ENCODE measurements around the gene NKX2-3.

The NKX2-3 gene

DNA sequence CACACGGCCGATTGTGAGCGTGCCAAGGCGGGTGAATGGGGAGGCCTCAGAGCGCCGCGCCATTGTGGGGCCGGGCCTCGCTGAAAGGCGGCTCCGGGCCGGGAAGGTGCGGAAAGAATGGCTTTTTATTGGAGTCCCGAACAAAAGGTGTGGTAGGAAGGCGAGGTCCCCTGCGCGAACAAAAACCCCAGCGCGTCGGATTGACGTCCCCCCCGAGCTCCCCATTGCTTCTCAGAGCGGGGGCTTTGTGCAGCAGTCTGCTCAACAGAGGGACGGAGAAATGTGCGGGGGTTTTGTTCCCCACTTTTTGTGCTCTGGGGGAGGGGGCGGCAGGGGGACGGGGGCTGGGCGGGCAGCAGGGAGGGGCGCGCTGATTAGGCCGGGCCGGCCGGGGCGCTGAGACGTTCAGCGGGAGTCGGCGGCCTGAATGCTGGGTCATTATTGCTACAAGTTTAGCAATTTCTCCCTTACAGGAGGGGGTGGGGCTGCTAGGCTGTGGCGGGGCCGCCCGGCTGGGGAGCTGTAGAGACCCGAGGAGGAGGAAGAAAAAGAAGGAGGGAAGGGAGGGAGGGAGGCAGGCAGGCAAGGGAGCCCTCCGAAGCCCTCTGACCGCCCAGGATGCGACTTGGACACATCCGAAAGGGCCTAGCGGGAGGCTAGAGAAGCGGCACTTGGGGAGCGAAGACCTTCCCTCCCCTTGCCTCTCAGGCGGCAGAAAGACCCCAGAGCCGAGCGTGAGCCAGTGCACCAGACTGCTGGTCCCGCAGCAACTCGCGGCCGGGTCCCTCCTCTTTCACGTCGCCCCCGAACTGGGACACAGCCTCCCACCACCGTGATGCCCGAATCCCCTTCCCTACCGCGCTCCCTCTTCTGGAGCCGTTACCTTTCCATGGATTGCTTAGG, 4.6 kb downstream of the NKX2-3 start:
- TF ChIP-seq, protein P1, sequence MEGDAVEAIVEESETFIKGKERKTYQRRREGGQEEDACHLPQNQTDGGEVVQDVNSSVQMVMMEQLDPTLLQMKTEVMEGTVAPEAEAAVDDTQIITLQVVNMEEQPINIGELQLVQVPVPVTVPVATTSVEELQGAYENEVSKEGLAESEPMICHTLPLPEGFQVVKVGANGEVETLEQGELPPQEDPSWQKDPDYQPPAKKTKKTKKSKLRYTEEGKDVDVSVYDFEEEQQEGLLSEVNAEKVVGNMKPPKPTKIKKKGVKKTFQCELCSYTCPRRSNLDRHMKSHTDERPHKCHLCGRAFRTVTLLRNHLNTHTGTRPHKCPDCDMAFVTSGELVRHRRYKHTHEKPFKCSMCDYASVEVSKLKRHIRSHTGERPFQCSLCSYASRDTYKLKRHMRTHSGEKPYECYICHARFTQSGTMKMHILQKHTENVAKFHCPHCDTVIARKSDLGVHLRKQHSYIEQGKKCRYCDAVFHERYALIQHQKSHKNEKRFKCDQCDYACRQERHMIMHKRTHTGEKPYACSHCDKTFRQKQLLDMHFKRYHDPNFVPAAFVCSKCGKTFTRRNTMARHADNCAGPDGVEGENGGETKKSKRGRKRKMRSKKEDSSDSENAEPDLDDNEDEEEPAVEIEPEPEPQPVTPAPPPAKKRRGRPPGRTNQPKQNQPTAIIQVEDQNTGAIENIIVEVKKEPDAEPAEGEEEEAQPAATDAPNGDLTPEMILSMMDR (IDR thresholded peaks at IDR 0.05; ENCODE audit: low read depth, low read length): no peak
- no peak overlapping the region for H3K4me3 ChIP-seq (ENCODE audit: low read depth, low read length)

DNA sequence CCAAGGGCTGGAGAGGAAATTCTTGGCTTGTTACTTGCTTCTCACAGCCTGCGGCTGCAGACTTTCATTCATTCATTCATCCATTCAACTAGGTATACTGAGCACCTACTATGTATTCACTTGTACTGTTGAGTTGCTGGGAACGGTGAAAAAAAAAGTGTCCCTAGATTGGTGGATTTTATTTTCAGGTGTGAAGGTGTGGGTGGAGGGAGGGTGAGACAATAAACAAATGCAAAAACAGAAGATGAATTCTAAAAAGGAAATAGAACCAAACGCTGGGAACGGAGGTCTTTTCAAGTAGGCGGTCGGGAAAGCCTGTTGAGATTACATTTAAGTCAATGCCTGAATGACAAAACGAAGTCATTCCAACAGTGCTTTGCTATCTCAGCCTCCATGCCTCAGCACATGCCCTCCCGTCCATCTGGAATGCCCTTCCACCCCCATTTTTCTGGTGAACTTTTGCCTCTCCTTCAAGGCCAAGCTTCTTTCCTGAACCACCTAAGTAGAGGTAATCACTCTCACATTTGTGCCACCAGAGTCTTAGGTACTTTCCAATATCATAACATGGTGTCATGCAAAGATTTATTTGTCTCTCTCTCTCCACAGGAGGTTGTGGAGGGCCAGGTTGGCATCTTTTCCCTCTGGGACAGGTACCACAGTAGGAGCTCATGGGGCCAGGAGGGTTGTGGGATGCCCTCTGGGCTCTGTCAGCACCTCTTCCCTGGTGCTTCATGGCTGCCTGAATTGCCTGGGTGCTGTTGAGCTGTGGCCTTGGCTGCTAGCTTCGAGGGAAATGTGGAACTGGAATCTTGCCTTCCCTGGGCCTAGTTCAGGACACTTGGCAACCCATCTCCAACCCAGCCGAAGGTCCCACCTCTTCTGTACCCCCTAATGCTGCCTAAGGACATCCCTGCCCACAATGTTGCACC, 5.5 kb downstream of the NKX2-3 start:
- no peak overlapping the region for H3K4me3 ChIP-seq (ENCODE audit: low read depth, low read length)

GRCh38 chr10:99539120-99539519, 6.4 kb downstream of the NKX2-3 start:
- H3K4me3 ChIP-seq (ENCODE audit: low read depth, low read length): no peak overlapping the region
- TF ChIP-seq, protein P1 (IDR thresholded peaks at IDR 0.05; ENCODE audit: low read depth, low read length): no peak

More for the DNA sequence above, 5.5 kb downstream of the NKX2-3 start:
- TF ChIP-seq, protein P1 (IDR thresholded peaks at IDR 0.05; ENCODE audit: low read depth, low read length): no peak

GRCh38 chr10:99539820-99540219, 7.1 kb downstream of the NKX2-3 start:
- no peak overlapping the region for H3K4me3 ChIP-seq (ENCODE audit: low read depth, low read length)
- TF ChIP-seq, protein P1 (IDR thresholded peaks at IDR 0.05; ENCODE audit: low read depth, low read length): no peak

DNA sequence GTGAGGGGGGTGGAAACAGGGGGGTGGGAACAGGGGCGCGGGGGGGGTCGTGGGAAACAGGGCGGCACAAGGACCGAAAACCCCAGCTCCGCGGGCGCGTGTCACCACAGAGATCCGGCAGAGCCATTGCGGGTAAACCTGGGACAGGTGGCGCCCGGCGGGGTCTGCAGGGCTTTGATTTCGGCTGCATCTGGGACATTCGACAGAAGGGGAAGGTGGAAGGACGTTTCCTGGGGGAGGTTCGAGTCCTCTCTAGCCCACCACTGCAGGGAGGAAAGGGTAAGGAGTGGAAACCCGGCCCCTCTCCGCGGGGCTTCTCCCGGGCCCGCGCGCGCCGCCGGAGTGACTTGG, 7.5 kb downstream of the NKX2-3 start:
- H3K4me3 ChIP-seq (ENCODE audit: low read depth, low read length): no peak overlapping the region
- TF ChIP-seq, protein P1 (IDR thresholded peaks at IDR 0.05; ENCODE audit: low read depth, low read length): no peak

GRCh38 chr10:99540657-99541531, 8.2 kb downstream of the NKX2-3 start:
- H3K4me3 ChIP-seq (ENCODE audit: low read depth, low read length): no peak overlapping the region
- TF ChIP-seq, protein P1 (IDR thresholded peaks at IDR 0.05; ENCODE audit: low read depth, low read length): no peak

All from WI38 (cell line).